Measurements from ENCODE around the gene RRP8.

The RRP8 gene

DNA sequence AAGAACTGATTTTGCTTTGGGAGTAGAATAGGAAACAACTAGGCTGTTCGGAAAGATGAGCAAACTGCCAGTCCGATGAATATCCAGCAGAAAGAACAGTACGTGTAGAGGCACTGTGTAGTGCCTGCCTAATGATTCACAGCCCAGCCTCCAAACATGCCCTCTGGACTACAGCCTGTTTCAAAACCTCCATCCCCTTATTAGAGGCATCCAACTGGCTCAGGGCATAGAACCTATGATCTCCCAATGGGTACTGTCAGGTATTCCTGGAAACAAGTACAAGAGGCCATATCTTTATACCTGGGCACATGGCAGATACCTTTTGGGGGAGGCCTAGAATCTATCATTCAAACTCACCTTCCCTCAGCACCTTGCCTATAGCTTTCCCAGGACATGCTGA is 4.9 kb downstream of the RRP8 start:
- Histone ChIP-seq H3K9me3 (ENCODE audit: insufficient read depth, low read length) (no peaks in the 10 kb centered on the region), H3K27ac (ENCODE audit: low read length) (no peak overlapping the region), H3K27me3 (ENCODE audit: low read depth, low read length) (no peaks in the 10 kb centered on the region), H3K4me2 (ENCODE audit: low read length) (no peak overlapping the region), H3K4me3 (ENCODE audit: low read length) (no peak overlapping the region), H3K36me3 (replicated peaks; ENCODE audit: low read depth, low read length) (peaks cover 63% of the 10 kb centered on the region), H4K20me1 (ENCODE audit: insufficient read depth, low read length) (no peaks in the 10 kb centered on the region), H2AFZ (ENCODE audit: low read depth, low read length) (no peak overlapping the region), H3K79me2 (ENCODE audit: low read length) (peaks cover 42% of the 10 kb centered on the region), H3K9ac (ENCODE audit: low read length) (no peak overlapping the region), H3K4me1 (ENCODE audit: low read length) (peaks cover 10% of the 10 kb centered on the region)
- TF ChIP-seq, protein P1, sequence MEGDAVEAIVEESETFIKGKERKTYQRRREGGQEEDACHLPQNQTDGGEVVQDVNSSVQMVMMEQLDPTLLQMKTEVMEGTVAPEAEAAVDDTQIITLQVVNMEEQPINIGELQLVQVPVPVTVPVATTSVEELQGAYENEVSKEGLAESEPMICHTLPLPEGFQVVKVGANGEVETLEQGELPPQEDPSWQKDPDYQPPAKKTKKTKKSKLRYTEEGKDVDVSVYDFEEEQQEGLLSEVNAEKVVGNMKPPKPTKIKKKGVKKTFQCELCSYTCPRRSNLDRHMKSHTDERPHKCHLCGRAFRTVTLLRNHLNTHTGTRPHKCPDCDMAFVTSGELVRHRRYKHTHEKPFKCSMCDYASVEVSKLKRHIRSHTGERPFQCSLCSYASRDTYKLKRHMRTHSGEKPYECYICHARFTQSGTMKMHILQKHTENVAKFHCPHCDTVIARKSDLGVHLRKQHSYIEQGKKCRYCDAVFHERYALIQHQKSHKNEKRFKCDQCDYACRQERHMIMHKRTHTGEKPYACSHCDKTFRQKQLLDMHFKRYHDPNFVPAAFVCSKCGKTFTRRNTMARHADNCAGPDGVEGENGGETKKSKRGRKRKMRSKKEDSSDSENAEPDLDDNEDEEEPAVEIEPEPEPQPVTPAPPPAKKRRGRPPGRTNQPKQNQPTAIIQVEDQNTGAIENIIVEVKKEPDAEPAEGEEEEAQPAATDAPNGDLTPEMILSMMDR (IDR thresholded peaks at IDR 0.05; ENCODE audit: low read depth, low read length): no peak
- TF ChIP-seq EZH2phosphoT487 (IDR thresholded peaks at IDR 0.05; ENCODE audit: low read depth): no peak

GRCh38 chr11:6596239-6596877 is 7.1 kb downstream of the RRP8 start:
- H3K4me1 ChIP-seq (ENCODE audit: low read length): no peaks in the 10 kb centered on the region
- H3K79me2 ChIP-seq (ENCODE audit: low read length): peaks cover 20% of the 10 kb centered on the region
- TF ChIP-seq, protein P1 (IDR thresholded peaks at IDR 0.05; ENCODE audit: low read depth, low read length): no peak
- no peak for TF ChIP-seq EZH2phosphoT487 (IDR thresholded peaks at IDR 0.05; ENCODE audit: low read depth)

DNA sequence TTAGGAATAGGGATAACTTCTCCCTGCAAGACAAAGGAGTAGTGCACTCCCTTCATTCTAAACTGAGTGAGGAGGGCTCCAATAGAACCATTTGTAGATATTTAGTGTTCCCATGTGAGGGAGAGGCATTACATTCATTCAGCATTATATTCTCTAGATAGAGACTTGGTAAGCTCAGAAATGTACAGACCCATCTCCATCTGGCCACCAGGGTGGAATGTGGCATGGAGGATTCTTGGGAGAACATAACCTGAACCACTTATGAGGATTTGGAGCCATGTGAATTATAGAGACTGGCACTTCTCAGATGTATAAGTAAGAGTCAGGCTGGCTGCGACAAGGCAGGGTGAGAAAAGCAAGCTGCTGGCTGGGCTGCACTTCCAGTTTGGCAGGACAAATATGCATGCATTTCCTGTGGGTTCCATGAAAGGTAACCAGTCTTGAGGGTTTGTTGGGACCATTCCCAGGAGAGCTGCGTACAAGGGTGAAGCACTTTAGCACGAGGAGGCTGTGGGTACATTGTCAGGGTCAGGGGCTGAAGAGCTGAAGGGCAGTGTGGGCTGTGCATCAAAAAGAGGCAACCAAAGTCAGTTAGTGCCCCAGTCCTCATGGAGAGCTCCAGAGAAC is 9.2 kb downstream of the RRP8 start:
- Histone ChIP-seq H3K4me2 (ENCODE audit: low read length) (no peak overlapping the region), H3K27ac (ENCODE audit: low read length) (no peak overlapping the region), H3K4me3 (ENCODE audit: low read length) (no peak overlapping the region), H3K9ac (ENCODE audit: low read length) (no peak overlapping the region), H3K9me3 (ENCODE audit: insufficient read depth, low read length) (no peaks in the 10 kb centered on the region), H3K36me3 (replicated peaks; ENCODE audit: low read depth, low read length) (peaks cover 56% of the 10 kb centered on the region), H3K4me1 (ENCODE audit: low read length) (no peaks in the 10 kb centered on the region), H3K27me3 (ENCODE audit: low read depth, low read length) (no peaks in the 10 kb centered on the region), H2AFZ (ENCODE audit: low read depth, low read length) (no peak overlapping the region), H3K79me2 (ENCODE audit: low read length) (peaks cover 5% of the 10 kb centered on the region; the same call in 1 of the 2 replicates), H4K20me1 (ENCODE audit: insufficient read depth, low read length) (no peaks in the 10 kb centered on the region)
- TF ChIP-seq, protein P1 (IDR thresholded peaks at IDR 0.05; ENCODE audit: low read depth, low read length): no peak
- TF ChIP-seq EZH2phosphoT487 (IDR thresholded peaks at IDR 0.05; ENCODE audit: low read depth): no peak

More at GRCh38 chr11:6596239-6596877, 7.1 kb downstream of the RRP8 start:
- Histone ChIP-seq H3K36me3 (replicated peaks; ENCODE audit: low read depth, low read length) (peaks cover 75% of the 10 kb centered on the region), H3K27ac (ENCODE audit: low read length) (no peak overlapping the region), H3K4me2 (ENCODE audit: low read length) (no peak overlapping the region), H3K27me3 (ENCODE audit: low read depth, low read length) (no peaks in the 10 kb centered on the region), H3K4me3 (ENCODE audit: low read length) (no peak overlapping the region), H3K9me3 (ENCODE audit: insufficient read depth, low read length) (no peaks in the 10 kb centered on the region), H2AFZ (ENCODE audit: low read depth, low read length) (no peak overlapping the region), H4K20me1 (ENCODE audit: insufficient read depth, low read length) (no peaks in the 10 kb centered on the region), H3K9ac (ENCODE audit: low read length) (no peak overlapping the region)

DNA sequence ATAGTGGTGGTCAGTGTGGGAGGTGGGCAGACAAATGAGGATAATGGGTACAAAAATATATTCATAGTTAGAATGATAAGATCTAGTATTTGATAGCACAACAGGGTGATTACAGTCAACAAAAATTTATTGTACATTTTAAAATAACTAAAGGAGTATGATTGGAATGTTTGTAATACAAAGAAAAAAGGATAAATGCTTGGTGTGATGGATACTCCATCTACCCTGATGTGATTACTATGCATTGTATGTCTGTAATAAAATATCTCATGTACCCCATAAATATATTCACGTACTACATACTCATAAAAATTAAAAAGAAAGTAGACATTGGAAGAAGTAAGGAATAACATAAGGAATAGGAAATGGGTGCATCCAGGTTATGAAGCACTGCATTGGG is 15.4 kb downstream of the RRP8 start:
- H3K27ac ChIP-seq (ENCODE audit: low read length): no peak overlapping the region
- TF ChIP-seq EZH2phosphoT487 (IDR thresholded peaks at IDR 0.05; ENCODE audit: low read depth): no peak
- TF ChIP-seq, protein P1 (IDR thresholded peaks at IDR 0.05; ENCODE audit: low read depth, low read length): no peak

More for the DNA sequence above, 15.4 kb downstream of the RRP8 start:
- no peaks in the 10 kb centered on the region for H3K27me3 ChIP-seq (ENCODE audit: low read depth, low read length)
- H3K4me2 ChIP-seq (ENCODE audit: low read length): no peak overlapping the region
- H4K20me1 ChIP-seq (ENCODE audit: insufficient read depth, low read length): no peaks in the 10 kb centered on the region
- H2AFZ ChIP-seq (ENCODE audit: low read depth, low read length): no peak overlapping the region
- H3K4me3 ChIP-seq (ENCODE audit: low read length): no peak overlapping the region
- H3K79me2 ChIP-seq (ENCODE audit: low read length): no peaks in the 10 kb centered on the region
- H3K9me3 ChIP-seq (ENCODE audit: insufficient read depth, low read length): no peaks in the 10 kb centered on the region
- H3K9ac ChIP-seq (ENCODE audit: low read length): no peak overlapping the region
- no peaks in the 10 kb centered on the region for H3K4me1 ChIP-seq (ENCODE audit: low read length)
- peaks cover 21% of the 10 kb centered on the region for H3K36me3 ChIP-seq (replicated peaks; ENCODE audit: low read depth, low read length)
